NCI-H774 (cell line): Measurements from ENCODE around the gene STX3.
"Not testable (repeated sequence)": the region's sequence is repeated elsewhere in the genome, so short reads cannot be mapped to it uniquely, and the experiment has no call there.

Experiments used
- DNase-seq: peaks from one replicate; lab custom pipeline; 2025; lab: John Stamatoyannopoulos, UW

Gene STX3

DNA sequence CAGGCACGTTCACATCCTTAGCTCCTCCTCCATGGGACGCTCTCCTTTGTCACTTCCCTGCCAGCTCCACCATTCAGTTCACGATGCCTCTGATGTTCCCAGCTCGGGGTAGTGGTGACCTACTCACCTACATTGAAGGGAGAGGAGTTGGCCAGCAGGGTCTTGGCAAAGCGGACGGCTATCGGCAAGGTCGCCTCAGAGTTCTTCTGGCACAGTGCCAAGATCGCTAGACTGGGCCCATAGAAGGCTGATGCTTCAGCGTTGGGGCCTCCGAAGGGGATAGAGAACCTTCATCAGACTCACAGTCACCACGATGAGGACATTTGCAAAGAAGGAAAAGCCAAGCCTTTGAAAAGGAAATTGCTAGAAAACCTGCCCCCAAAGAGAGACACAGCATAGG is 87.1 kb downstream of the STX3 start:
- no peak for DNase-seq

DNA sequence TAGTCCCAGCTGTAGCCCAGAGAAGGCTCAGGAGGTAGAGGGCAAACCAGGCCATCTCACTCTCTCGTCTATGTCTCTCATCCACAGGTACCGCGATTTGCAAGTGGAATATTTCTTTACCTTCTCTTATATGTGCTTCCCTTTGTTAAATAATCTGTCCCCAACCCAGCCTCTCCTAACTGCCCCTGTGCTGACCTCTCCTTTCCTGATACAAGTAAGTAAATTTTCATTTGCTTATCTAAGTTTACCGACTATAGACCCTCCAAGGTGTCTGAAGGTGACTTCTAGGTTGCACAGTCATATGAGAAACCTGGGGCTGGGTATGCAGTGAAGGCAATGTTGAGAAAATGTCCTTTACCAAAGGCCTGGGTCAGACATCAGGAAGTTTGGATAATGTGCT is 90.2 kb downstream of the STX3 start, which contains the start of gene CBLIF:
TSS of gene CBLIF (minus strand) at position 101 of the 400 bp plus-strand sequence. CDS start at position 55, 46 bp downstream.
- no peak for DNase-seq

DNA sequence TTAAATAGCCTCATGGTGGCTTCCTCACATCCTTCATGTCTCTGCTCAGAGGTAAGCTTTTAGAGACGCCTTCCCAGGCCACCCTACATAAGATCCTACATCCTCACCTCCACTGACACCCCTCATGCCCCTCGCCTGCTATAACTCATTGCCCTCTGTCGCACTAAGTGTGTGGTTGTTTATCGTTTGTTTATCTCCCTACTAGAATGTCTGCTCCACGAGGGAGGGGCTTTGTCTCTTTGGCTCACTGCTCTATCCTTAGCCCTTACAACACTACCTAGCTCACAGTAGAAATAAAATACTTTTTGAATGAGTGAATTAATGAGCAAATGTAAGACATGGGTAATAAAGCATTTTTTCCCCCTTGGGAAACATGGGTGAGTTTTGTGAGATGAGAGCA is 91.4 kb downstream of the STX3 start:
- DNase-seq, result no peak

DNA sequence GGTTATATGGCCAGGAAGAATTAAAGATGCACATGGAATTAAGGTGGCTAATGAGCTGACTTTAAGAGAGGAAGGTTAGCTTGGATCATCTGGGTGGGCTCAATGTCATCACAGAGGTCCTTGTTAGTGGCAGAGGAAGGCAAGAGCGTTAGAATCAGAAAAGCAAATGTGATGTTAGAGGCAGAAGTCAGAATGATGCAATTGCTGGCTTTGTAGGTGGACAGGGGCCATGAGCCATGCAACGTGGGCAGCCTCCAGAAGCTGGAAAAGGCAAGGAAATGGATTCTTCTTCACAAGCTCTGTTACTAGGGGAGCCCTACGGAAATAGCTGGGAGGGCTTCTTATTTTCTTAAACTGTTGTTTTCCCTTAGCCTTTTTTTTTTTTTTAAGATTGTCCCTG is 92.5 kb downstream of the STX3 start:
- DNase-seq, result no peak

DNA sequence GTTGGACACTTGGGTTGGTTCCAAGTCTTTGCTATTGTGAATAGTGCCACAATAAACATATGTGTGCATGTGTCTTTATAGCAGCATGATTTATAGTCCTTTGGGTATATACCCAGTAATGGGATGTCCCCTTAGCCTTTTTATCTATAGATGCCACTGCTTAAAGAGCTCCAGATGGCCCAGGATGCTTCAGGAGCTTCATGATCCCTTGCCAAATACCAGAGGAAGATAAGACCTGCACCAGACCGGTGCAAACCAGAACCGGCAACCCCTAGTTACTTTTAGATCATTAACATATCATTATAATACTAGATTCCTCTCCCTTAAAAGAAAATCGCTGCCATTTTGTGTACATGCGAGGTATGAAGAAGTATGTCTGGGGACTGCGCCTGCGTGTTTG is 93.3 kb downstream of the STX3 start:
- not testable (repeated sequence) for DNase-seq

DNA sequence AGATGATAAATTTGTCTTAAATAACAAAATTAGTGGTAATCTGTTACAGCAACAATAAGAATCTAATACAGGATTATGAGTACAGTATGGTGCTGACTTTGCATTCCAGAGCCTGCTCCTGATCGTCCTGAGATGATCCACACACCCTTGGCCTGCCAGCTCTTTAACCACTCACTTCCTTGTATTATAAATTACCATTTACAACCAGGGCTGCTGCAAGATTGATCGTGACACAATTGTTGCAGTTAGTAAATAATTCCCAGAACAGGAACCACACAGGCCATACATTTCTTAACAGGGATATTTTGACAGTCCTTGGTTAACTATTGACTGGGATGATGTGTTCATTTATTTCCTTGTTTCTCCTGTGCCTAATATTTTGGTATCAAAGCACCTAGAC is 94.0 kb downstream of the STX3 start:
- no peak for DNase-seq

DNA sequence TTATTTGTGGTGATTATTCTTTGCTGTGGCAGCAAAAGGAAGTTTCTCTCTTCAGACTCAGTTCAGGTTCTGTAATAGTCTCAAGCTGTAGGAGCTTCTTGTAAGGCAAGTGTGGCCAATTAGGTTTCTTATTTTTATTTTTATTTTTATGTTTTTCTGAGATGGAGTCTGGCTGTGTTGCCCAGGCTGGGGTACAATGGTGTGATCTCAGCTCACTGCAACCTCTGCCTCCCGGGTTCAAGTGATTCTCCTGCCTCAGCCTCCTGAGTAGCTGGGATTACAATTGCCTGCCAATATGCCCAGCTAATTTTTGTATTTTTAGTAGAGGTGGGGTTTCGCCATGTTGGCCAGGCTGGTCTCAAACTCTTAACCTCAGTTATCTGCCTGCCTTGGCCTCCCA is 94.4 kb downstream of the STX3 start:
- not testable (repeated sequence) for DNase-seq

DNA sequence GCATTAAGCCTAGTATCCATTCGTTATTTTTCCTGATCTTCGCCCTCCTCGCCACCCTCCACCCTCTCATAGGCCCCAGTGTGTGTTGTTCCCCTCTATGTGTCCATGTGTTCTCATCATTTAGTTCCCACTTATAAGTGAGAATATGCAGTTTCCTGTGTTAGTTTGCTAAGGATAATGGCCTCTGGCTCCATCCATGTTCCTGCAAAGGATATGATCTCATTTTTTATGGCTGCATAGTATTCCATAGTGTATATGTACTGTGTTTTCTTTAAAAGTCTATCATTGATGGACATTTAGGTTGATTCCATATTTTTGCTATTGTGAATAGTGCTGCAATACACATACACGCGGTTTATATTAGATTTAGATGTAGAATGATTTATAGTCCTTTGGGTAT is 96.2 kb downstream of the STX3 start:
- DNase-seq, result not testable (repeated sequence)

DNA sequence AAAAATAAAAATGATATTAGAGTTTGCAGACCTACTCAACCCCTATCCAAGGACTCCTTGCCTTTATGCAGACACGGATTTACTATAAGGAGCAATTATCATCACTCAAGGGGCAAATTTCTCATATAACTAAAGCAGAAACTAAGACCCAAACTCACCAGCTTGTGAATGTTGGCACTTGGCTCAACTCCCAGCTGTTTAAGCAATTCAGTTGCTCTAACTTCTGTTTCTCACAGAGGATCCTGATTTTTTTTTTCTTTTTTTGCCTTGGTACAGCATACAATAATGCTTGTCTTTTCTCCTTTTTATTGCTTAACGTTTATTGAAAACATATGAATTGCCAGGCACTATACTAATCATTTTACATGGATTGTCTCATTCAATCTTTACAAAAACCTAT is 99.7 kb downstream of the STX3 start:
- DNase-seq, result no peak
